C4-2B (cell line): ENCODE results near the gene KNCN.

Experiments used
- H3K27ac ChIP-seq: fragments of 450-650 bp; 2 replicates; pipeline ENCODE4 v1.5.1; 2017
- CTCF ChIP-seq: fragments of 450-650 bp; conservative IDR thresholded peaks from 2 replicates; pipeline ENCODE4 v1.5.1; 2017; ENCODE audit warnings: mild to moderate bottlenecking
- ZFX ChIP-seq: fragments of 450-650 bp; IDR thresholded peaks from 2 replicates; pipeline ENCODE4 v1.6.1; 2017

Gene KNCN

GRCh38 chr1:46551597-46552095 is at the start of gene KNCN:
Gene KNCN, minus strand, starts transcription at chr1:46551647. Its CDS starts 432 bp downstream, at chr1:46551215.
- no peak within 1 kb of the TSS for H3K27ac ChIP-seq
- no peak for TF ChIP-seq ZFX
- TF ChIP-seq CTCF: no peak

- TF ChIP-seq CTCF (no peak), ZFX (no peak)
- no peak overlapping the region for H3K27ac ChIP-seq
These were observed 47.9 kb upstream of the KNCN start for GRCh38 chr1:46599059-46599970.

DNA sequence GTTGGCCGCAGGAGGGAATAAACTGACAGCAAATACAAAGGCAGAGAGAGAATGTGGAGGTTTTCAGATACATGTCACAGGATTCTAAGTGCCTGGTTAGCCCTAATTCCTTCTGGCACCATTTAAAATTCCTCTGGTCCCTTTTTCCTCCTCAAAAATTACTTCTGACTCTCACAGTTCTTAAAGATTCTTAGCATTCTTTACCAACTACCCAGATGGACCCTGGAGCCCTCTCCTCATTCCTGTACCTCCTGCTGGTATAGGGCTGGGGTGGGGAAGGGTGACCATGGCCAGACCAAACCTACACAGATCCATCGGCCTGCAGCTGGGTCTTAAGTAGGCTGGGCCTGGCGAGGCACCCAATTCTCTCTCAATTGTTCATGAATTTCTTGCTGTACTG is 45.4 kb upstream of the KNCN start:
- H3K27ac ChIP-seq: no peak overlapping the region
- no peak for TF ChIP-seq ZFX
- no peak for TF ChIP-seq CTCF

DNA sequence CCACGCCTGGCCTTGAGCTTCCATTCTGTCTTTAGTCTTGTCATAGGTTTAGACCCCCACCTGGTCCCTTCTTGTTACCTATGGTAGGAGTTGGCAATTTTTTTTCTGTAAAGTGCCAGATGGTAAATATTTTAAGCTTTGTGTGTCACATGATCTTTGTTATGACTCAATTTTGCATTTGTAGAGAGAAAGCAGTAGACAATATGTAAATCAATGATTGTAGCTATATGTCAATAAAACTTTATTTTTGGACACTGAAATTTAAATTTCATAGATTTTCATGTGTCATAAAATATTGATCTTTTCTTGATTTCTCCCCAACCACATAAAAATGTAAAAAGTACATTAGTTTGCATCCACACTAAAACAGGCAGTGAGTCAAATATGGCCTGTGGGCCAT is 44.6 kb upstream of the KNCN start:
- H3K27ac ChIP-seq: no peak overlapping the region
- TF ChIP-seq CTCF: no peak
- TF ChIP-seq ZFX: no peak

DNA sequence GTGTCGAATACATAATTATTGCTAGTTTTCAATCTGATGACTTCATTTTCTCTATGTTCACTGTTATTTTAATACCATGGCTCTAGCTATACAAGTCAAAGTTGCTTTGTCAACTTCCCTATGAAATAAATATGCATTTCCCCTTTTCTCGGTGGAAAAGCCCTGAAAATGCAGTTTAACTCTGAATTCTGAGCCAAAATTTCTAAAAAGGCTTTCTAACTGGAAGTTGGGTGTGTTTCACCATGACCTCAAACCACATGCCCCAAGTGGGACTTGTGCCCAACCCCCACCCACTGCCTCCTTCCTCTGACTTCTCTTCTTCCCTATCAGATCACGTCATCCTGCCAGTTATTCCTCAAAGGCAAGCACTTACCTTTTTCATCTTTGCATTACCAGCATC is 43.7 kb upstream of the KNCN start:
- no peak overlapping the region for H3K27ac ChIP-seq
- TF ChIP-seq CTCF: no peak
- TF ChIP-seq ZFX: no peak

DNA sequence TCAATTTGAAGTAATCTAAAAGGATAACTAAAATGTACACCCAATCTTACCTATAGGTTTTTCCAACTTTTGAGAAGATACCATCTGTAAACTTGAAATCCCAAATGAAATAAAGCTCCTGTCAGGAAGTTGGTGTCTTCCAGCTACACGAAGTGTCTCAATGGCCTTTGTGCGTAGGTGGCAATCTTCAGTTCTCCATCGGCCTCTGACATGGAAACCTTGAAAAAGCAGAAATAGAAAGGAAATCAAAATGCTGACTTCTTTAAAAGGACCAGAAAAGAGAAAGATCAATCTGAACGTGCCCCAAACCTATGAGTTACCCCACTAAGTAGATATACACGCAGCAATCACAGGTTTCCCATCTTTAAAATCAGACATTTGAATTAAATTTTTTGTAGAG is 42.6 kb upstream of the KNCN start:
- TF ChIP-seq ZFX (no peak), CTCF (no peak)
- H3K27ac ChIP-seq: no peak overlapping the region

- no peak for TF ChIP-seq ZFX
- no peak for TF ChIP-seq CTCF
- H3K27ac ChIP-seq: no peak overlapping the region
These were observed 41.4 kb upstream of the KNCN start for GRCh38 chr1:46592823-46593222.
